Measurements from ENCODE around the gene GP9.
"Not testable (repeated sequence)": the region's sequence is repeated elsewhere in the genome, so short reads cannot be mapped to it uniquely, and the experiment has no call there.

GP9 gene

DNA sequence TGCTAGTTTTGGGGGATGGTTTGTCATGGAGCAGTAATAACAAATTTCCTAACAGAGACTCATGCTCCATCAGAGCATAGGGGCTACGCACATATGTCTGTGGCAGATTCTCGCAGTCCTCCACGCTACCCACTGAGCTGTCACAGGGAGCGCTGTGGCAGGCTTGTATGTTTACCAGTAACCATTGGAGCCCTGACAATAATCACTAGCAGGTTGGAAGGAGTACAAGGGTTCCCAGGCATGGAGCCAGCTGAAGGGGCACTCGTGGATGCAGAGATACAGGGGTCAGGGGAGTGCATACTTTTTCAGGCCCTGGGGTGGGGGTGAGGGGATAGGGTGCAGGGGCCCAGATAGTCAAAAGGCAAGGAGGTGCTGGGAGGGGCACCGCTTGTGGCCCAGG lies 7.9 kb upstream of the GP9 start:
- FAIRE-seq: no peak

DNA sequence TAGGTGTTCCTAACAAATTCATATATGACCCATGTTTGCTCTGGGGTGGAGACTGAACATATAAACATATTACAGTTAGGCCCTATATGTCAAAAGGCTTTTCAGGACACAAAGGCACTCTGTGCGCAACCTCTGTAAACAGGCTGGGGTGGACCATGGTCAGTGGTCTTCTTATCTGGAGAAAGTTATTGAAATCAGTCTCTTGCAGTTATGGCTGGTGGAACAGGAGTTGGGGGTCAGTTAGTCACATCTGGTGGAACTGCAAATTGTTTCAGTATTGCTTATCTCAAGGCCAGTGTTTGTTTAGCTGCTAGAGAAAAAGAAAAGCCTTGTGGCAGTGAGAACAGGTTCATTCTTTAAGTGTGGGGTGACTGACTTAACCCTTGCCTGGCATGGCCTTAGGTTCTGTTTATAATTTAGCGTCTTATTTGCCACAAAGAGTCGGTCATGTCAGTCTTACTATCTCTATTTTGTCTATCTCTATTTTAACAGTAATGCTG lies 5.9 kb upstream of the GP9 start:
- no peak for FAIRE-seq

DNA sequence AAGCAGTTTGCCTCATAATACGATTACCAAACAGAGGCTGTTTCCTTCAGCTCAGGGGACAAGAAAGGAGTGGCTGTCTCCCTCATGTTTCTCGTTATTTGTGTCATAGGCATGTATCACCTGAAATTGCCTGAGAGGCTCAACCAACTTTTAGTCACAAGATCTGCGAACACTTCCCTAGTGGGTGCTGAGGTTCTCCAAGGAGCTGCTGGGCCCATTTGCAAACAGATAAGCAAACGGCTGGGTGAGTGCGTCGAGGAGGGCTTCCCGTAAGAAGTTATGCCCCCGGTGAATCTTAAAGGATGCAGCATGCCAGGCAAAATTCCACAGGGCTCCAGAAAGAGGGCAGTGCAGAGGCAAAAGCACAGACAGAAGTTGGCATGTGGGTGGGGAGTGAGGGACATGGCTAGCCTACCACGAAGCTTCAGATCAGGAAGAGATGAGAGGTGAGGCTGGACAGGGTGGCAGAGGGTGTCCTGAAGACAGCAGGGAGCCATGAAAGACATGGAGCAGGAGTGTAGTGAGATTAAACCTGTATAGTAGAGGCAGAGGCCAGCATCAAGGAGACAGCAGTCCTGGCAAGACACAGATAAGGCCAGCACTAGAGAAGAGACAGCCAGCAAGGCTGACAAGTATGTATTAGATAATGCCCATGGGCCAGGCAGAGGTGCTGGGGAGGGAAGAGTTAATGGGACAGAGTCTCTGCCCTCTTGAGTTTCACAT lies 4.0 kb upstream of the GP9 start:
- no peak for FAIRE-seq

DNA sequence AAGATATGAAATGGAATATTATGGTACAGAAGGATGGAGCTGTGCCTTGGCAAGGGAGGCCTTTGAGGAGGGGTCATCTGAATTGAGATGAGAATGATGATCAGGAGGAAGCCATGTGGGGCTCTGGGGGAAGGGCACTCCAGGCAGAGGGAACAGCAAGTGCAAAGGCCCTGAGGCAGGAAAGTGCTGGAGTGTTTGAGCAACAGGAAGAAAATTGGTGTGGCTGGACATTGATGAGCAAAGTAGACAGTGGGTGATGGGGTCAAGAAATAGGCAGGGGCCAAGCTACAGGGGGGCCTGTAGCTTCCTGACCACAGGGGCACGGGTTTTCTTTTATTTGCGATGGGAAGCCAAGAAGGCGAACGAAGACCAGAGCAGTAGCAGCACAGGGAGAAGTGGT lies 3.3 kb upstream of the GP9 start:
- no peak for FAIRE-seq

- FAIRE-seq: no peak
Measured at GRCh38 chr3:129058441-129059200, 2.0 kb upstream of the GP9 start.

DNA sequence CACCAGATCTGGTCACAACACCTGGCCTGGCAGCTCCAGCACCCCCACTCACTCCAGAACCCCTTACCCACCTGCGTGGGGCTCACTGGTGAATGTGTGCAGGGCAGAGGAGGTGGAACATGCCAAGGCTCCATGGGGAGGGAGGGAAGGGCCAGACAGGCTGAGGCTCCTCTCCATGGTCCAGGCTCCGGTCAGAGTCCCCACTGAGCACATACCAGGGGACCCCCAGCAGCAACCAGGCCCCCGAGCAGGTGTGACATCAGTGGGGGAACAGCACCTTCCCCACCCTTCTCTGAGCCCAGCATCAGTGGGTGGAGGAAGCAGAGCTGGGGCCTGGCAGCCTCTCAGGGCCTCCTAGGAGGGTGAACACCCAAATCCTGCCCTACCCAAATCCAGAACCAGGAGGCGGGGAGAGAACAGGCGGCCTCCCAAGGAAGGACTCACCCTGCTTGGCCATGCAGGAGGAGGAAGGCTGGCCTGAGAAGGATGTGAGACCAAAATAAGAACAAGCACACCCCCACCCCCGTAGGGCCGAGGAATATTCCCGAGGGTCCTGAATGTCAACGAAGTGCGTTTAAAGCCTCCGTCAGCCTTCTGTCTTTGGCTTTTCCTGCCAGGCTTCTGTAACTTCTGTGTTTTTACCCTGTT lies 1.1 kb upstream of the GP9 start:
- no peak for FAIRE-seq

GRCh38 chr3:129061023-129061887 lies 676 bp downstream of the GP9 start:
- no peak for FAIRE-seq

DNA sequence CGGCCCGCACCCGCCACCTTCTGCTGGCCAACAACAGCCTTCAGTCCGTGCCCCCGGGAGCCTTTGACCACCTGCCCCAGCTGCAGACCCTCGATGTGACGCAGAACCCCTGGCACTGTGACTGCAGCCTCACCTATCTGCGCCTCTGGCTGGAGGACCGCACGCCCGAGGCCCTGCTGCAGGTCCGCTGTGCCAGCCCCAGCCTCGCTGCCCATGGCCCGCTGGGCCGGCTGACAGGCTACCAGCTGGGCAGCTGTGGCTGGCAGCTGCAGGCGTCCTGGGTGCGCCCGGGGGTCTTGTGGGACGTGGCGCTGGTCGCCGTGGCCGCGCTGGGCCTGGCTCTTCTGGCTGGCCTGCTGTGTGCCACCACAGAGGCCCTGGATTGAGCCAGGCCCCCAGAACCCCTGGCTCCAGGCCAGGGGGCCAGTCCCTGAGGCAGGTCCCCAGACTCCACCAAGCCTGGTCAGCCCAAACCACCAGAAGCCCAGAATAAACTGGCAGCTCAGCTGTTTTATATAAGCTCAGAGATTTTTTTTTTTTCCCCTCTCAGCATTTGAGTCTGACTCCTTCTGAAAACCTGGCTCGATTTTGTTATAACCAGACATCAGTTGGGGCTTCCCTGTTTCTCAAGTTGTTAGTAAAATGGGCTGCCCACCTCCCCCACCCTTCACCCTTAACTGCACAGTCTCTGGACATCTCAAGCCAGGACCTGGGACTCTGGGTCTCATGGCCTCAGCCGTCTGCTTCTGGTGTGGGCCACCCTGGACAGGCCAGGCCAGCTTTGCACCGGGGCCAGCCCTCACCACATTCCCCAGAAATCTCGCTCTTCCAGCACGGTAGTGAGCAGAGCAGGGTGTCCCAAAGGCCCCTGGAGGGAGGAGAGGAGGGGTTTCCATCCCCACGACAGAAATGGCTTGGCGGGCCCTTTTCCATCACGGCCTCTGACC lies 1.6 kb downstream of the GP9 start:
- FAIRE-seq: no peak

- no peak for FAIRE-seq
Measured at GRCh38 chr3:129063091-129063640, 2.6 kb downstream of the GP9 start.

DNA sequence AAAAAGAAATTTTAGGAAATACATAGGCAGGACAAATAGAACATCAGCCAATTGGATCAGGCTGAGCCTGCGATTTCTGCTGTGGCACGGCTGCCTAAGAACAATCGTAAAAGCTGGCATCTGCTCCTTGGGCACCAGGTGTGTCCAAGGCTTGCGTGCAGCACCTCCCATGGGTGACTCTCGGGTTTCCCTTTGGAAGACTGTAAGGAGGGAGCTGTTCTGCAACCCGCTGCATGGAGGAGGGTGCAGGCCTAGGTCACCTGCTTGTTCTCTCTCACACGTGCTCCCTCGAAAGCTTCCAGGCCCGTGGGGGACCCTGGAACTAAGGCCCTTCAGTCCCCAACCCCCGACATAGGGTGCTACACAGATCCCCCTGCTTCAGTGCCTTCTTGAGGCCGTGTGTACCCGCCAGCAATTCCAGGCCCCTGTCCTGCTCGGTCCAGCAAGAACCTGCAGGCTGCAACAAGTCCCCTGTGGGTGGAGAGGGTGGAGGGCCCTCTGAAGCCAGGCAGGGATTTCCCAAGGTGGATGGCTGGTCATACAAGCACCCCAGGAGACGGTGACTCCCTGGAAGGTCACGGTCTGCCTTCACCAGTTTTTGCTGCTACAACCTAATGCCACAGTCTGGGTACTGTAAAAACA lies 3.4 kb downstream of the GP9 start:
- no peak for FAIRE-seq

DNA sequence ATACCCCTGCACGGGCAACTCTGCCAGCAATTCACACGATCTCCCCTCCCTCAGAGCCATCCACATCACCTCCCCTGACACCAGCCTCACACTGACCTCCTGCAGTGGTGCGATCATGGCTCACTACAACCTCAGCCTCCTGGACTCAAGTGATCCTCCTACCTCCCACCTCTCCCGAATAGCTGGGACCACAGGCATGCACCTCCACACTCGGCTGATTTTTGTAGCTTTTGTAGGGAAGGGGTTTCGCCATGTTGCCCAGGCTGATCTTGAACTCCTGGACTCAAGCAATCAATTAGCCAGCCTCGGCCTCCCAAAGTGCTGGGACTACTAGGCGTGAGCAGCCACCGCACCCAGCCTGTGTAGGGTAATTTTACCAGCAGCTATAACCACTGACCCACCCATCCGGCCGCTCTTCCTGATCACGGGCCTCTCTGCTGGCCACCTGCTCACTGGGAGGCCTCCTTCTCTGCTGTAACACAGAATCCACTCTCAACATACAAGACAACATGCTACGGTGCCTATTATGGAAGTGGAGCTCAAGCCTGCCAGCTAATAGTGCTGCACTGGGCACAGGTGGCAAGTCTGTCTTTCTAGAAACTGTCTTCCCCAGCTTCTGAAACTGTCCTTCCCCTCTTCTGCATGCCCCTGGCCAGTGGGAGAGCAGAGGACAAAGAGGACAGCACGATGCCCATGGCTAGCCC lies 4.6 kb downstream of the GP9 start:
- no peak for FAIRE-seq

- FAIRE-seq: no peak
Measured at GRCh38 chr3:129065720-129066073, 5.1 kb downstream of the GP9 start.

- FAIRE-seq: not testable (repeated sequence)
Measured at GRCh38 chr3:129067719-129068118, 7.1 kb downstream of the GP9 start.

DNA sequence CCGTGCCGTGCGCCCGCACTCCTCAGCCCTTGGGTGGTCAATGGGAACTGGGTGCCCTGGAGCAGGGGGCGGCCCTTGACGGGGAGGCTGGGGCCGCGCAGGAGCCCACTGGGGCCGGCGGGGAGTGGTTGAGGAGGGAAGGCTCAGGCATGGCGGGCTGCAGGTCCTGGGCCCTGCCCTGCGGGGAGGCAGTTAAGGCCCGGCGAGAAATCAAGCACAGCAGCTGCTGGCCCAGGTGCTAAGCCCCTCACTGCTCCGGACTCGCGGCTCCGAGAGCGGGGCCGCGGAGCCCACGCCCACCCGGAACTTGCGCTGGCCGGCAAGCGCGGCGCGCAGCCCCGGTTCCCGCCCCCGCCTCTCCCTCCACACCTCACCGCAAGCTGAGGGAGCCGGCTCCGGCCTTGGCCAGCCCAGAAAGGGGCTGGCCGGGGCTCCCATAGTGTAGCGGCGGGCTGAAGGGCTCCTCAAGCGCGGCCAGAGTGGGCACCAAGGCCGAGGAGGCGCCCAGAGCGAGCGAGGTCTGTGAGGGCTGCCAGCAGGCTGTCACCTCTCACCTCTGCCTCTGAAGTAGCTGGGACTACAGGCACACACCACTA lies 7.8 kb downstream of the GP9 start:
- FAIRE-seq: no peak

- FAIRE-seq: not testable (repeated sequence)
Measured at GRCh38 chr3:129069313-129070085, 8.9 kb downstream of the GP9 start.

DNA sequence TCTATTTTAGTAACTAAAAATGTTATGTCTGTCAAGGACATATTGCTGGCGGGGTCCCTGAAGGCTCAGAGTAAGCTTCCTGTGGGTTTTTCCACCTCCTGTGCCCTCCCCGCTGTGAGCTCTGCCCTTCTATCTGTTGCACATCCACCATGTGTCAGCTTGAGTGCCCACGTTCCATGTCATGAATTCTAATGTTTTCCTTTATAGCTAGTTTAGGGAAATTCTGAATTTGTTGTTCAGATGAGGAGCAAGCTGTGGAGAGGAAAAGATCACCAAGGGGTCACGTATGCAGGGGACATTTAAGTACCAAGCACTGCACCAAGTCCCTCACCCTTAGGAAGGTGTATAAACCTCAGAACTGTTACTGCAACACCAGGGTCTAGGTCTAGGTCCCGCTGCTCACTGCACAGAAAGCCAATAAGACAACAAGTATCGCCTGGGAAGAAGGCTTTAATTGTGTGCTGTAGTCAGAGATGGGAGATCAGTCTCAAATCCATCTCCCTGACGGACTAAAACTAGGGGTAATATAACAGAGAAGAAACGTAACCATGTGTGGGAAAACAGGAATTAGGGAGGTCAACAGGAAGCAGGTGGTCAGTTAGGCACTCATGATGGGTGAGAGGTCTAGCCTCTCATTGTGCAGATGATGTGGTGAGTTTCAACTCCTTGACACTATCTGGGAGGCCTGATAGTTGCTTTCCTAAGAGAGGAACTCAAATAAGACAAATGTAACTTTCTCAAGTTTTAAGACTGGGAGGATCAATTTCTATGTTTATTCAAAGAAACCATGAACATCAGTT lies 9.7 kb downstream of the GP9 start:
- FAIRE-seq: no peak

DNA sequence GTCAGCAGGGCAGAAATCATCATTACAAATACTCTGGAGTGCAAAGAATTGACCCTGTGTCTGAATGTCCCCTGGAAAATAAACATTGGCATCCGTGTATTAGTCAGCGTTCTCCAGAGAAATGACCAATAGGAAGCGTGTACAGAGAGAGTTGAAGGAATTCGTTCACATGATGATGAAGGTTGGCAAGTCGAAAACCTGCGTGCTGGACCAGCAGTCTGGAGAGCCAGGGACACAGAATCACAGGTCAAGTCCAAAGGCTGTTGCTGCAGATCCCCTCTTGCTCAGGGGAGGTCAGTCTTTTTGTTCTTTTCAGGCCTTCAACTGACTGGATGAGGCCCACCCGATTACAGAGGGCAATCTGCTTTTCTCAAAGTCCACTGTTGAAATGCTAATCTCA lies 16.6 kb downstream of the GP9 start:
- no peak for FAIRE-seq

DNA sequence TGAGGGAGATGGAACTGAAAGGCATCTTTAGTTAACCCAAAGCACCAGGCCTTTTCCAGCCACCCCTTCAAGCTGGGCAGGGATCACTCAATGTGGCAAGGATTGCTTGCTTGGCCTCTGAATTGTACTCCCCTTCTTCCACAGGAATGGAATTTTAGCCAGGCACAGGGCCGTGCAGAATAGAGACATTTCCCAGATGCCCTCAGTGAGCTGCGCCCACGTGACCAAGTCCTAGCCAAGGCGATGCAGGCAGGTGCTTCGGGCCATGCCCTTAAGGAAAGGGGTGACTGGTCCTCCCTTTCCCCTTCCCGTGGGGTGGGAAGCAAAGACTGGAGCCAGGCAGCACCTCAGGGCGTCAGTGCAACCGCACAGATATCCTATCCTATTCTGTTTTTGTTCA lies 17.9 kb downstream of the GP9 start:
- no peak for FAIRE-seq

Data from G401.6 (cell line).